ENCODE data around the gene MED22. TPM values are rescaled to one million over a fixed set of nuclear protein-coding genes. Genes with fewer than 3 reads are reported as not detected.

The MED22 gene
- total RNA-seq, 1 experiment from 2014 or later: 26.2 TPM

- intact Hi-C loops (cut with micrococcal nuclease; ENCODE audit: unreplicated experiment) (no loop called here), in situ Hi-C loops (cut with HindIII; ENCODE audit: low pct_unique_long_range_greater_than_20kb, low sequenced_read_pairs) (no loop called here)
- no peak for TF ChIP-seq POLR2AphosphoS5 (IDR thresholded peaks at IDR 0.05; ENCODE audit: low read depth, low read length)
- TF ChIP-seq REST (IDR thresholded peaks at IDR 0.05; ENCODE audit: insufficient read depth in 1 of 2, low read depth in 2 of 2, low read length in 1 of 2): no peak
- TF ChIP-seq SIN3A (IDR thresholded peaks at IDR 0.05; ENCODE audit: borderline replicate concordance, insufficient read depth, low read depth, low read length): no peak
- TF ChIP-seq TCF7L2 (IDR thresholded peaks at IDR 0.05; ENCODE audit: low read depth, low read length): no peak
- TF ChIP-seq CTCF (IDR thresholded peaks at IDR 0.05): no peak
- DNase-seq (ENCODE audit: low read depth, low spot score) (no peak), ATAC-seq (no peak)
- CTCF ChIA-PET: no interaction called here
- BruUV-seq (replicated peaks): no TSS peak
- H3K4me3 ChIP-seq (ENCODE audit: low read depth in 2 of 2, low read length in 2 of 2): no peak overlapping the region
- POLR2A ChIA-PET: no interaction called here
- no peaks in the 10 kb centered on the region for H3K4me1 ChIP-seq (ENCODE audit: control insufficient read depth, insufficient read depth, low read length)
- H3K27ac ChIP-seq (ENCODE audit: low read length): no peak overlapping the region
- no peaks in the 10 kb centered on the region for H3K27me3 ChIP-seq (ENCODE audit: control insufficient read depth, insufficient read depth, low read length)
- no peaks in the 10 kb centered on the region for H3K36me3 ChIP-seq (ENCODE audit: control insufficient read depth, insufficient read depth, low read length)
- no peaks in the 10 kb centered on the region for H3K9me3 ChIP-seq (ENCODE audit: control insufficient read depth, insufficient read depth, low read depth, low read length)
Observed at GRCh38 chr9:133390713-133391112, 42.8 kb upstream of the MED22 start.

GRCh38 chr9:133389562-133389961 is 41.6 kb upstream of the MED22 start:
- no peak for ATAC-seq

More at GRCh38 chr9:133389562-133389961, 41.6 kb upstream of the MED22 start:
- DNase-seq (ENCODE audit: low read depth, low spot score): no peak
- ChIA-PET POLR2A (no interaction called here), CTCF (no interaction called here)
- Histone ChIP-seq H3K27ac (ENCODE audit: low read length) (no peak overlapping the region), H3K36me3 (ENCODE audit: control insufficient read depth, insufficient read depth, low read length) (no peaks in the 10 kb centered on the region), H3K27me3 (ENCODE audit: control insufficient read depth, insufficient read depth, low read length) (no peaks in the 10 kb centered on the region), H3K4me1 (ENCODE audit: control insufficient read depth, insufficient read depth, low read length) (no peaks in the 10 kb centered on the region), H3K4me3 (ENCODE audit: low read depth in 2 of 2, low read length in 2 of 2) (no peak overlapping the region), H3K9me3 (ENCODE audit: control insufficient read depth, insufficient read depth, low read depth, low read length) (no peaks in the 10 kb centered on the region)
- in situ Hi-C loops (cut with HindIII; ENCODE audit: low pct_unique_long_range_greater_than_20kb, low sequenced_read_pairs): no loop called here
- intact Hi-C loops (cut with micrococcal nuclease; ENCODE audit: unreplicated experiment): no loop called here
- TF ChIP-seq REST (IDR thresholded peaks at IDR 0.05; ENCODE audit: insufficient read depth in 1 of 2, low read depth in 2 of 2, low read length in 1 of 2) (no peak), TCF7L2 (IDR thresholded peaks at IDR 0.05; ENCODE audit: low read depth, low read length) (no peak), CTCF (IDR thresholded peaks at IDR 0.05) (no peak), SIN3A (IDR thresholded peaks at IDR 0.05; ENCODE audit: borderline replicate concordance, insufficient read depth, low read depth, low read length) (no peak), POLR2AphosphoS5 (IDR thresholded peaks at IDR 0.05; ENCODE audit: low read depth, low read length) (no peak)
- no TSS peak for BruUV-seq (replicated peaks)
